HG03103 (cell line): ENCODE results near the gene ASIC4.
A peak's percentile ranks its signal among the peaks of the same experiment; 100 is the strongest.

Experiments used
- ATAC-seq: cut with Tn5 transposase; IDR thresholded peaks from one replicate; pipeline ENCODE4 v1.9.1; 2021; ENCODE audit warnings: low read depth; ENCODE audit not compliant: unreplicated experiment

The ASIC4 gene

GRCh38 chr2:219480004-219480403 is 34.3 kb upstream of the ASIC4 start:
- no peak for ATAC-seq

GRCh38 chr2:219482674-219483405 is 31.4 kb upstream of the ASIC4 start:
- no peak for ATAC-seq

GRCh38 chr2:219483451-219484342 is 30.6 kb upstream of the ASIC4 start:
- ATAC-seq: no peak

GRCh38 chr2:219484343-219485200 is 29.7 kb upstream of the ASIC4 start:
- no peak for ATAC-seq

GRCh38 chr2:219485201-219485580 is 29.1 kb upstream of the ASIC4 start:
- ATAC-seq: no peak

- no peak for ATAC-seq
Observed at GRCh38 chr2:219486380-219486959, 27.8 kb upstream of the ASIC4 start.

GRCh38 chr2:219488149-219488843 is 26.0 kb upstream of the ASIC4 start:
- no peak for ATAC-seq

GRCh38 chr2:219488844-219489194 is 25.5 kb upstream of the ASIC4 start:
- ATAC-seq: no peak

GRCh38 chr2:219489315-219489714 is 25.0 kb upstream of the ASIC4 start:
- no peak for ATAC-seq

GRCh38 chr2:219490186-219490585 is 24.1 kb upstream of the ASIC4 start:
- no peak for ATAC-seq

GRCh38 chr2:219490600-219491130 is 23.6 kb upstream of the ASIC4 start:
- no peak for ATAC-seq

- no peak for ATAC-seq
Observed at GRCh38 chr2:219491278-219491963, 22.9 kb upstream of the ASIC4 start.

GRCh38 chr2:219492575-219492974 is 21.7 kb upstream of the ASIC4 start:
- ATAC-seq: no peak

- no peak for ATAC-seq
Observed at GRCh38 chr2:219493086-219493485, 21.2 kb upstream of the ASIC4 start.

GRCh38 chr2:219494952-219495530 is 19.2 kb upstream of the ASIC4 start:
- no peak for ATAC-seq

GRCh38 chr2:219495531-219496122 is 18.7 kb upstream of the ASIC4 start:
- ATAC-seq: peak; percentile 32

GRCh38 chr2:219496247-219496824 is 17.9 kb upstream of the ASIC4 start:
- no peak for ATAC-seq

- no peak for ATAC-seq
Observed at GRCh38 chr2:219496825-219497494, 17.3 kb upstream of the ASIC4 start.
